IMR-90 (cell line): ENCODE data around the gene ANKRD44. TPM values are rescaled to one million over a fixed set of nuclear protein-coding genes. Genes with fewer than 3 reads are reported as not detected.

Experiments
- ATAC-seq: fragments of 200-7000 bp; cut with Tn5 transposase; 2 replicates; pipeline ENCODE4 v1.9.1; 2020; ENCODE audit warnings: low read depth, mild to moderate bottlenecking, moderate library complexity
- BruUV-seq: library from RNA; stranded (reverse); fragments of 400-500 nt; replicated peaks from 2 replicates; lab custom pipeline; 2021; lab: Mats Ljungman, UMichigan
- CTCF ChIA-PET: fragments of 300-600 bp; formaldehyde crosslinking; extraction: SDS; loops from one replicate; lab custom pipeline; 2021; ENCODE audit warnings: antibody characterized with exemption; lab: Yijun Ruan, JAX
- POLR2A ChIA-PET: fragments of 300-600 bp; sonication (Branson Sonifier 250); formaldehyde crosslinking; loops from one replicate; lab custom pipeline; 2022; ENCODE audit warnings: antibody characterized with exemption; ENCODE audit not compliant: unreplicated experiment; lab: Charles Lee
- DNase-seq: peaks from one replicate; pipeline ENCODE4 v3.0.0; 2013
- H2AFZ ChIP-seq: replicated peaks from 2 replicates; pipeline ENCODE3; 2013; ENCODE audit warnings: low read length, mild to moderate bottlenecking; ENCODE audit not compliant: poor library complexity
- H2AK5ac ChIP-seq: 2 replicates; pipeline ENCODE4 v1.6.1; 2013; ENCODE audit warnings: low read depth, low read length, inconsistent platforms
- H2AK9ac ChIP-seq: replicated peaks from 2 replicates; pipeline ENCODE3; 2013; ENCODE audit warnings: mild to moderate bottlenecking, low read depth, low read length, moderate library complexity; ENCODE audit not compliant: poor library complexity
- H2BK120ac ChIP-seq: 2 replicates; pipeline ENCODE4 v1.6.1; 2013; ENCODE audit warnings: low read depth, low read length, inconsistent platforms
- H2BK15ac ChIP-seq: 3 replicates; pipeline ENCODE4 v1.6.1; 2013; ENCODE audit warnings: low read depth, low read length, inconsistent platforms
- H2BK20ac ChIP-seq: 2 replicates; pipeline ENCODE4 v1.6.1; 2013; ENCODE audit warnings: low read depth, mild to moderate bottlenecking, inconsistent platforms, low read length, moderate library complexity
- H2BK5ac ChIP-seq: 2 replicates; pipeline ENCODE4 v1.6.1; 2013; ENCODE audit warnings: mild to moderate bottlenecking, low read depth, low read length, inconsistent platforms; ENCODE audit not compliant: poor library complexity, severe bottlenecking
- H3K14ac ChIP-seq: replicated peaks from 2 replicates; pipeline ENCODE4 v1.6.1; 2013; ENCODE audit warnings: low read depth, low read length, inconsistent platforms
- H3K18ac ChIP-seq: 2 replicates; pipeline ENCODE4 v1.6.1; 2013; ENCODE audit warnings: low read depth, low read length, control low read depth
- H3K23ac ChIP-seq: 2 replicates; pipeline ENCODE4 v1.6.1; 2013; ENCODE audit warnings: low read depth, low read length, inconsistent platforms
- H3K27ac ChIP-seq: 2 replicates; pipeline ENCODE4 v1.5.1; 2013; ENCODE audit warnings: mild to moderate bottlenecking, control low read depth, low read length; ENCODE audit not compliant: insufficient read depth
- H3K27me3 ChIP-seq: 2 replicates; pipeline ENCODE4 v1.6.1; 2013; ENCODE audit warnings: low read length; ENCODE audit not compliant: control insufficient read depth, insufficient read depth
- H3K36me3 ChIP-seq: 2 replicates; pipeline ENCODE4 v1.6.1; 2013; ENCODE audit warnings: low read length, mixed read lengths; ENCODE audit not compliant: control insufficient read depth, insufficient read depth
- H3K4ac ChIP-seq: 2 replicates; pipeline ENCODE4 v1.6.1; 2013; ENCODE audit warnings: low read depth, low read length, inconsistent platforms
- H3K4me1 ChIP-seq: 2 replicates; pipeline ENCODE4 v1.6.1; 2013; ENCODE audit warnings: low read length, mixed read lengths; ENCODE audit not compliant: control insufficient read depth, insufficient read depth
- H3K4me2 ChIP-seq: 2 replicates; pipeline ENCODE4 v1.6.1; 2013; ENCODE audit warnings: low read depth, mild to moderate bottlenecking, control low read depth, low read length, moderate library complexity
- H3K4me3 ChIP-seq: 2 replicates; pipeline ENCODE4 v1.5.1; 2013; ENCODE audit warnings: low read depth, mild to moderate bottlenecking, control low read depth, low read length, moderate library complexity; ENCODE audit not compliant: insufficient read depth
- H3K56ac ChIP-seq: 2 replicates; pipeline ENCODE4 v1.6.1; 2013; ENCODE audit warnings: low read length, inconsistent platforms; ENCODE audit not compliant: insufficient read depth; ENCODE audit errors: extremely low read depth
- H3K79me1 ChIP-seq, 2 experiments: 2 replicates each; pipeline ENCODE4 v1.6.1; 2013; ENCODE audit warnings: low read length in 2 of 2, inconsistent platforms in 1 of 2, low read depth in 1 of 2
- H3K9ac ChIP-seq: 2 replicates; pipeline ENCODE4 v1.6.1; 2013; ENCODE audit warnings: low read depth, low read length, control low read depth
- H3K9me1 ChIP-seq: 2 replicates; pipeline ENCODE4 v1.6.1; 2013; ENCODE audit warnings: low read length, inconsistent platforms; ENCODE audit not compliant: insufficient read depth
- H3K9me3 ChIP-seq: 2 replicates; pipeline ENCODE4 v1.6.1; 2013; ENCODE audit warnings: low read length; ENCODE audit not compliant: control insufficient read depth, insufficient read depth
- H4K20me1 ChIP-seq: 2 replicates; pipeline ENCODE4 v1.6.1; 2013; ENCODE audit warnings: low read length, inconsistent platforms; ENCODE audit not compliant: insufficient read depth
- H4K5ac ChIP-seq: 2 replicates; pipeline ENCODE4 v1.6.1; 2013; ENCODE audit warnings: mild to moderate bottlenecking, low read depth, low read length, control low read depth
- H4K8ac ChIP-seq, 2 experiments: 2 replicates each; pipeline ENCODE4 v1.6.1; 2013; ENCODE audit warnings: low read depth in 2 of 2, low read length in 2 of 2, control low read depth in 1 of 2, inconsistent platforms in 1 of 2
- H4K91ac ChIP-seq: 2 replicates; pipeline ENCODE4 v1.6.1; 2013; ENCODE audit warnings: low read depth, low read length, inconsistent platforms; ENCODE audit not compliant: insufficient read depth
- USF2 ChIP-seq: fragments of 150-350 bp; IDR thresholded peaks from 2 replicates; pipeline ENCODE4 v1.6.1; 2017; ENCODE audit warnings: mild to moderate bottlenecking, antibody characterized with exemption, low read length, low read depth
- WGBS, 2 experiments: methylation state at CpG; one replicate each; pipeline versions ENCODE4 v1.1.5 to v1.1.7; 2013; ENCODE audit warnings: missing lambda C conversion rate in 2 of 2; ENCODE audit not compliant: insufficient read length in 1 of 2; ENCODE audit errors: extremely low coverage in 2 of 2; 5-methylcytosine and 5-hydroxymethylcytosine counted together
- dilution Hi-C: fragments of 300-500 bp; cut with HindIII; formaldehyde crosslinking; loops from one replicate; pipeline ENCODE4 v1.14.3; 2018; ENCODE audit warnings: low sequenced_read_pairs; ENCODE audit not compliant: unreplicated experiment
- in situ Hi-C: fragments of 300-500 bp; cut with MboI; formaldehyde crosslinking; loops from 3 replicates; pipeline ENCODE4 v1.14.3; 2019; ENCODE audit warnings: low sequenced_read_pairs, inconsistent platforms, mixed read lengths
- intact Hi-C: fragments of 100-400 bp; cut with micrococcal nuclease; formaldehyde crosslinking; loops from 2 replicates; pipeline ENCODE4 v1.10.0; 2022
- polyA plus RNA-seq, 3 experiments: library from polyadenylated mRNA; depleted of rRNA; stranded (reverse); fragments of >200 nt; gene quantifications; 2 replicates each; pipeline ENCODE4 v1.2.3, GENCODE V29; 2012; ENCODE audit warnings: low replicate concordance in 1 of 3
- total RNA-seq: library from RNA; depleted of rRNA; stranded (reverse); fragments of >200 nt; gene quantifications from 2 replicates; pipeline ENCODE4 v1.2.3, GENCODE V29; 2012

Gene ANKRD44
- total and polyA plus RNA-seq, 2 of the 4 experiments (the other 2 are of a cell fraction), result 5.2 to 15.6 TPM

GRCh38 chr2:197176522-197176921 is 134.1 kb downstream of the ANKRD44 start:
- Histone ChIP-seq H3K27ac (no peak overlapping the region), H2AK9ac (no peak overlapping the region), H2BK20ac (no peak overlapping the region), H4K8ac (no peak overlapping the region), H3K4me3 (no peak overlapping the region), H3K23ac (no peak overlapping the region), H2BK15ac (no peak overlapping the region), H3K4me2 (no peak overlapping the region), H3K36me3 (no peaks in the 10 kb centered on the region), H4K5ac (no peak overlapping the region), H3K27me3 (no peaks in the 10 kb centered on the region), H3K9me3 (no peaks in the 10 kb centered on the region), H3K4me1 (peaks cover 7% of the 10 kb centered on the region; the same call in 1 of the 2 replicates), H3K79me1 (no peaks in the 10 kb centered on the region), H2BK5ac (no peak overlapping the region), H3K56ac (no peak overlapping the region), H4K20me1 (no peaks in the 10 kb centered on the region; the same call in 1 of the 2 replicates), H3K14ac (no peak overlapping the region), H3K4ac (no peak overlapping the region), H3K9ac (no peak overlapping the region), H2AFZ (no peak overlapping the region), H3K9me1 (peaks cover 9% of the 10 kb centered on the region), H3K18ac (no peak overlapping the region), H4K91ac (no peak overlapping the region), H2BK120ac (no peak overlapping the region), H2AK5ac (no peak overlapping the region)
- ATAC-seq, result no peak
- ChIA-PET CTCF (interaction anchor here (1.4 kb wide), 1 partner anchor 63 kb away, joined by 3 read pairs; no protein-coding TSS in a partner anchor), POLR2A (interaction anchor here (0.7 kb wide), 1 partner anchor 9 kb away, joined by 3 read pairs; no protein-coding TSS in a partner anchor)
- dilution Hi-C loops, result no loop called here
- intact Hi-C loops, result no loop called here
- no peak for TF ChIP-seq USF2
- no peak for DNase-seq
- no CpG with 5 or more reads among the region's 1 CpG for WGBS, 2 experiments
- in situ Hi-C loops, result no loop called here
- BruUV-seq, result no TSS peak
